Neuronal stem cell (in vitro differentiated cells): ENCODE data around the gene EML2.

Experiments
- DNase-seq: peaks from one replicate; pipeline ENCODE4 v3.0.0-alpha.2; 2013; ENCODE audit warnings: low spot score
- H2AFZ ChIP-seq: one replicate; pipeline ENCODE4 v1.6.1; 2013; ENCODE audit warnings: mild to moderate bottlenecking, low read length, inconsistent platforms
- H2AK5ac ChIP-seq: 2 replicates; pipeline ENCODE4 v1.6.1; 2013; ENCODE audit warnings: low read depth, mild to moderate bottlenecking, inconsistent platforms, low read length, moderate library complexity, mixed read lengths
- H2BK120ac ChIP-seq: 2 replicates; pipeline ENCODE4 v1.6.1; 2013; ENCODE audit warnings: low read depth, mild to moderate bottlenecking, inconsistent platforms, low read length, moderate library complexity, mixed read lengths
- H2BK12ac ChIP-seq: one replicate; pipeline ENCODE4 v1.6.1; 2013; ENCODE audit warnings: low read length, inconsistent platforms
- H2BK15ac ChIP-seq: 2 replicates; pipeline ENCODE4 v1.6.1; 2013; ENCODE audit warnings: mild to moderate bottlenecking, low read length, inconsistent platforms, mixed read lengths
- H2BK5ac ChIP-seq: one replicate; pipeline ENCODE4 v1.6.1; 2013; ENCODE audit warnings: inconsistent platforms, mild to moderate bottlenecking, low read length, moderate library complexity
- H3K14ac ChIP-seq: one replicate; pipeline ENCODE4 v1.6.1; 2013; ENCODE audit warnings: low read length, inconsistent platforms
- H3K18ac ChIP-seq: 2 replicates; pipeline ENCODE4 v1.6.1; 2013; ENCODE audit warnings: low read length, inconsistent platforms
- H3K23ac ChIP-seq: 2 replicates; pipeline ENCODE4 v1.6.1; 2013; ENCODE audit warnings: low read depth, mild to moderate bottlenecking, mixed read lengths, low read length, inconsistent platforms; ENCODE audit not compliant: poor library complexity
- H3K27ac ChIP-seq: replicated peaks from 3 replicates; pipeline ENCODE4 v1.5.1; 2013; ENCODE audit warnings: low read length, inconsistent platforms
- H3K27me3 ChIP-seq, 3 experiments: 2 replicates each; pipeline ENCODE4 v1.6.1; 2013; ENCODE audit warnings: low read length in 3 of 3, mild to moderate bottlenecking in 2 of 3, inconsistent platforms in 1 of 3, low read depth in 1 of 3, mixed read lengths in 1 of 3, moderate library complexity in 1 of 3; ENCODE audit not compliant: control insufficient read depth in 3 of 3, insufficient read depth in 3 of 3
- H3K36me3 ChIP-seq, 2 donors: replicated peaks in 1 of 2; 2 replicates each; pipeline ENCODE4 v1.6.1; 2013; ENCODE audit warnings: low read length in 2 of 2; ENCODE audit not compliant: control insufficient read depth in 2 of 2, insufficient read depth in 2 of 2
- H3K4ac ChIP-seq: 2 replicates; pipeline ENCODE4 v1.6.1; 2013; ENCODE audit warnings: inconsistent platforms, mild to moderate bottlenecking, low read length, moderate library complexity
- H3K4me1 ChIP-seq, 2 donors: 1 replicate in 1 of 2; 2 replicates in 1 of 2; pipeline ENCODE4 v1.6.1; 2013; ENCODE audit warnings: low read length in 2 of 2, low read depth in 1 of 2; ENCODE audit not compliant: control insufficient read depth in 2 of 2, insufficient read depth in 1 of 2
- H3K4me2 ChIP-seq: one replicate; pipeline ENCODE4 v1.6.1; 2013; ENCODE audit warnings: mild to moderate bottlenecking, low read length, inconsistent platforms; ENCODE audit not compliant: insufficient read depth, poor library complexity, severe bottlenecking
- H3K4me3 ChIP-seq, 2 donors: 2 replicates each; pipeline ENCODE4 v1.5.1; 2013; ENCODE audit warnings: low read length in 2 of 2, mild to moderate bottlenecking in 2 of 2, inconsistent platforms in 1 of 2, moderate library complexity in 1 of 2
- H3K79me1 ChIP-seq: one replicate; pipeline ENCODE4 v1.6.1; 2013; ENCODE audit warnings: low read depth, mild to moderate bottlenecking, inconsistent platforms, low read length, moderate library complexity
- H3K9ac ChIP-seq: one replicate; pipeline ENCODE4 v1.6.1; 2013; ENCODE audit warnings: mild to moderate bottlenecking, low read depth, low read length, inconsistent platforms; ENCODE audit not compliant: poor library complexity
- H3K9me3 ChIP-seq, 2 donors: replicated peaks in 1 of 2; 2 replicates each; pipeline versions ENCODE3 to v1.6.1; 2013; ENCODE audit warnings: low read length in 2 of 2, mild to moderate bottlenecking in 2 of 2, inconsistent platforms in 1 of 2, low read depth in 1 of 2, mixed read lengths in 1 of 2, moderate library complexity in 1 of 2; ENCODE audit not compliant: control insufficient read depth in 2 of 2, insufficient read depth in 1 of 2
- H4K8ac ChIP-seq: one replicate; pipeline ENCODE4 v1.6.1; 2013; ENCODE audit warnings: low read depth, mild to moderate bottlenecking, inconsistent platforms, low read length, moderate library complexity
- H4K91ac ChIP-seq: one replicate; pipeline ENCODE4 v1.6.1; 2013; ENCODE audit warnings: low read length, low read depth, mild to moderate bottlenecking, inconsistent platforms; ENCODE audit not compliant: poor library complexity
- WGBS, 2 donors: extraction: QIAGEN DNeasy Blood & Tissue Kit; methylation state at CpG; one replicate each; pipeline ENCODE4 v1.1.7; 2013; ENCODE audit warnings: missing lambda C conversion rate in 2 of 2, mixed read lengths in 1 of 2; ENCODE audit not compliant: insufficient read length in 2 of 2, insufficient replicate concordance in 1 of 2; ENCODE audit errors: extremely low coverage in 2 of 2; 5-methylcytosine and 5-hydroxymethylcytosine counted together

EML2 gene

DNA sequence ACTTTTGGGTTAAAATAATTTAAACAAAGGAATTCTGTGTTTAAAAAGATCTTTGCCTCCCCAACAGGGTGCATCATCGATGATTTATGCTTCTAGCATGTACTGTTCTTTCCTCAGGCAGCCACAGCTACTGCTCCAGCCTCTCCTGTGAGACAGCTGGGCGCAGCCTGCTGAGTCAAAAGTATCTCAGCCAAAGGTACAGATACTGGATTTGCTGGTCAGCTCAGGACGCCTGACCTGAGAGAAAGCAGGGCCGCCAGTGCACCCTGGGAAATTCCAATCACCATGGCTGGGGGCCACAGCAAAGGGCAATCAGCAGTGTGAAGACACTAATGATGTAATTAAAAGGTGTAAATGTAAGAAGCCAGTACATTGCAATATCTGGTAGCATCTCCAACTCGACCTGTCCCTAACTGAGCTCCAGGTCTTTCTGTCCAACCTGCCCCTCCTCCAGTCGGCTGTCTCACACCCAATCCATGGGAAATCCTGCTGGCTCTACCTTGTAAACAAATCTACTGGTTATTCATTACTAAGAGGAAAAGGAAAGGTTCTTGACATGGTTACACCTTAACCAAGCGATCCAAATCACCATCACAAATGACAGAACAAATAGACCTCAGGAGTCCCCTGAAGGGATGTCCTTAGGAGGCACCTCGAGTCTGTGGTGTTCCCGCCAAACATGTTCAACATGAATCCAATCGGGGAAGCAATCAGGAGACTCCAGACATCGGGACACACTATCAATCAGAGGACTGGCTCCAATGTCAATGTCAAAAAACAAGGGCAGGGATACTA lies 61.9 kb downstream of the EML2 start:
- Histone ChIP-seq H3K23ac (no peak overlapping the region), H3K4me2 (no peak overlapping the region), H3K4ac (no peak overlapping the region), H3K36me3 (peaks cover 0 to 3% of the 10 kb centered on the region in 2 donors), H2BK5ac (no peak overlapping the region), H3K9me3 (no peaks in the 10 kb centered on the region), H3K27ac (no peak overlapping the region), H2BK12ac (no peak overlapping the region), H3K4me1 (peaks cover 0 to 3% of the 10 kb centered on the region in 2 donors), H4K8ac (no peak overlapping the region), H3K14ac (no peak overlapping the region), H4K91ac (no peak overlapping the region), H3K79me1 (peaks cover 2% of the 10 kb centered on the region), H2AK5ac (no peak overlapping the region), H3K18ac (no peak overlapping the region), H2BK120ac (no peak overlapping the region), H3K9ac (no peak overlapping the region), H3K4me3 (no peak overlapping the region), H2AFZ (no peak overlapping the region), H2BK15ac (no peak overlapping the region), H3K27me3 (no peaks in the 10 kb centered on the region)
- DNase-seq, result no peak
- WGBS, 2 donors, result no CpG with 5 or more reads among the region's 11 CpGs

DNA sequence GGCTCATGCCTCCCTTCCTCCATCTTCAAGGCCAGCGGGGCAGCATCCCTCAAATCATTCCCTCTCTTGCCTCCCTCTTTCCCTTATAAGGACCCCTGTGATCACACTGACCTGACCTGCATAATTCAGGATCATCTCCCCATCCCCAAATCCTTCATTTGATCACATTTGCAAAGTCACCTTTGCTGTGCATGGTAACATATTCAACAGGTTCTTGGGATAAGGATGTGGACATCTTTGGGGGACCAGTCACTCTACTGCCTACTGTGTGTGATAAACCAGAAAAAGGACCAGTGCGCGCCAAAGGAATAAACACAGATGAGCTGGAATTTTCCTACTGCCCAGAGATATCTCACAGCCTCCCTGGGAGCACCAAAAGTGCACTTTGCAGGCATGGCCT lies 62.5 kb downstream of the EML2 start:
- H3K4me3 ChIP-seq, result no peak overlapping the region
- no peak overlapping the region for H2BK5ac ChIP-seq
- no peak overlapping the region for H3K23ac ChIP-seq
- H3K79me1 ChIP-seq, result peaks cover 2% of the 10 kb centered on the region
- H3K4me2 ChIP-seq, result no peak overlapping the region
- no peaks in the 10 kb centered on the region for H3K9me3 ChIP-seq
- H2BK15ac ChIP-seq, result no peak overlapping the region
- DNase-seq, result no peak
- H2AK5ac ChIP-seq, result no peak overlapping the region
- H3K36me3 ChIP-seq, result peaks cover 0 to 3% of the 10 kb centered on the region in 2 donors
- no peak overlapping the region for H3K14ac ChIP-seq
- no CpG with 5 or more reads among the region's 3 CpGs for WGBS, 2 donors
- no peaks in the 10 kb centered on the region for H3K27me3 ChIP-seq
- H3K27ac ChIP-seq, result no peak overlapping the region
- H3K4me1 ChIP-seq, result peaks cover 0 to 3% of the 10 kb centered on the region in 2 donors
- no peak overlapping the region for H4K91ac ChIP-seq
- no peak overlapping the region for H3K18ac ChIP-seq
- H2BK12ac ChIP-seq, result no peak overlapping the region
- H3K4ac ChIP-seq, result no peak overlapping the region
- no peak overlapping the region for H3K9ac ChIP-seq
- no peak overlapping the region for H2BK120ac ChIP-seq
- H2AFZ ChIP-seq, result no peak overlapping the region
- no peak overlapping the region for H4K8ac ChIP-seq

DNA sequence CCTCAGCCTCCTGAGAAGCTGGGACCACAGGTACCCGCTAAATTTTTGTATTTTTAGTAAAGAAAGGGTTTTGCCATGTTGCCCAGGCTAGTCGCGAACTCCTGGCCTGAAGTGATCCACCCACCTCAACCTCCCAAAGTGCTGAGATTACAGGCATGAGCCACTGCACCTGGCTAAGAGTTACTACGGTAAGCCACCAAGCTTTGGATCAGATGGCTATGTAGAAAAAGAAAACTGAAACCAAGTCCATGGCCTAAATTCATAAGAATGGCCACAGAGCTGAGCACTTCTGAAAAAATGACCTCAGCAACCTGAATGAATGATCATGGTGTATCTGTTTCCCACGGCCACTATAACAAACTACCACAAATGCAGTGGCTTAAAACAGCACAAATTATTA lies 64.0 kb downstream of the EML2 start:
- no peak overlapping the region for H3K4ac ChIP-seq
- no peak overlapping the region for H4K91ac ChIP-seq
- no peak overlapping the region for H3K18ac ChIP-seq
- H3K9me3 ChIP-seq, result no peaks in the 10 kb centered on the region
- no peak overlapping the region for H3K14ac ChIP-seq
- no peak overlapping the region for H3K9ac ChIP-seq
- H4K8ac ChIP-seq, result no peak overlapping the region
- no peak for DNase-seq
- no peak overlapping the region for H2BK5ac ChIP-seq
- H3K36me3 ChIP-seq, result no peaks in the 10 kb centered on the region
- H3K27ac ChIP-seq, result no peak overlapping the region
- H2BK120ac ChIP-seq, result no peak overlapping the region
- H2AFZ ChIP-seq, result no peak overlapping the region
- H3K23ac ChIP-seq, result no peak overlapping the region
- WGBS, 2 donors, result no CpG with 5 or more reads among the region's 5 CpGs
- H3K4me1 ChIP-seq, result peaks cover 0 to 3% of the 10 kb centered on the region in 2 donors
- no peaks in the 10 kb centered on the region for H3K79me1 ChIP-seq
- H3K4me2 ChIP-seq, result no peak overlapping the region
- H3K27me3 ChIP-seq, result no peaks in the 10 kb centered on the region
- H2BK12ac ChIP-seq, result no peak overlapping the region
- H2AK5ac ChIP-seq, result no peak overlapping the region
- H3K4me3 ChIP-seq, result no peak overlapping the region
- H2BK15ac ChIP-seq, result no peak overlapping the region

DNA sequence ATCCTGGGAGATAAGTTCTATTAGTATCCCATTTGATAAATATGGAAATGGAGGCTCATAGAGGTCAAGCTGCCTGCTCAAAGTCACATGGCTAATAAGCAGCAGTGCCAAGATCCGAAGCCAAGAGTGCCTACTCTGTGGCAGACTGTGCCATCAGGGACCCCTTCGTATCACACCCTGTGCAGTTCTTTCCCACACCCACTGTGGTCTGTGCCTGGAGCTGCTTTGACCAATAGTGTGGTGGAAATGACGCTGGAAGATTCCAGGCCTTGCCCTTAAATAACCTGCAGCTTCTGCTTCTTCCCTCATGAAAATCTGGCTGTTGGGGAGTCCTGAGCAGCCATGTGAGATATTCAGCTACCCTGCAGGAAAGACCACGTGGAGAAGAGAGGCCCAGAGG lies 64.7 kb downstream of the EML2 start:
- H2BK12ac ChIP-seq, result no peak overlapping the region
- DNase-seq, result no peak
- no peaks in the 10 kb centered on the region for H3K36me3 ChIP-seq
- no peak overlapping the region for H3K18ac ChIP-seq
- no peak overlapping the region for H2BK15ac ChIP-seq
- H3K79me1 ChIP-seq, result no peaks in the 10 kb centered on the region
- no peak overlapping the region for H3K4ac ChIP-seq
- no peak overlapping the region for H3K23ac ChIP-seq
- peaks cover 0 to 3% of the 10 kb centered on the region in 2 donors for H3K4me1 ChIP-seq
- H3K9ac ChIP-seq, result no peak overlapping the region
- no peak overlapping the region for H2BK120ac ChIP-seq
- no CpG with 5 or more reads among the region's 4 CpGs for WGBS, 2 donors
- peak overlapping the region in 1 of 2 donors; percentile 40 for H3K4me3 ChIP-seq
- no peak overlapping the region for H3K14ac ChIP-seq
- H3K4me2 ChIP-seq, result no peak overlapping the region
- no peak overlapping the region for H3K27ac ChIP-seq
- no peak overlapping the region for H2BK5ac ChIP-seq
- H4K8ac ChIP-seq, result no peak overlapping the region
- no peaks in the 10 kb centered on the region for H3K27me3 ChIP-seq
- no peak overlapping the region for H4K91ac ChIP-seq
- H2AK5ac ChIP-seq, result peak overlapping the region; percentile 9
- no peaks in the 10 kb centered on the region for H3K9me3 ChIP-seq
- no peak overlapping the region for H2AFZ ChIP-seq
